Subcutaneous adipose tissue (tissue), 4 donors: ENCODE data around the gene IGSF5. TPM values are rescaled to one million over a fixed set of nuclear protein-coding genes. Genes with fewer than 3 reads are reported as not detected.

Source experiments
- total RNA-seq, 4 donors: library from RNA; depleted of rRNA; stranded (reverse); fragments of >200 nt; gene quantifications; one replicate each; pipeline ENCODE4 v1.1.0, GENCODE V29; 2016
- TF ChIP-seq, protein P1 (sequence below): fragments of 450-650 bp; IDR thresholded peaks from one replicate; pipeline ENCODE4 v1.5.1; 2016; ENCODE audit warnings: low read depth, mild to moderate bottlenecking, control low read depth, antibody characterized with exemption, moderate library complexity

The IGSF5 gene
- total RNA-seq, 4 donors from 2014 or later: 0.22 TPM; not detected in 3

DNA sequence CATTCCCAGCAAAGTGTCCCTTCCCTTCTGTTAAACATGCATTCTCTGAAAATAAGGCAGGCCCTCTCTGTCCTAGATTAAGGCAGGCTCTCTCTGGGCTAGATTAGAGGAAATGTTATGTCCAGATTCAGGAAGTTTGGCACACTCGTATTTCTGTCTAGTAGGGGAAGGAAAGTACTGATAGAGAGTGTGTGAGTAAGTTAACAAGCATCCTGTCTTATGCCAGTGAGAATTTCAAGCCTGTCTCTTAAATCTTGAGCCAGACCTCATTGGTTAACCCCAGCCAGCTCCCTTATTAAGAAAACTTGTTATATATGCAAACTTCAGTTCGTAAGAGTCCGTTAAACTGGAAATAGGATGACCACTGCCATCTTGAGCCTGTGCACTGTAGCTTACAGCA lies 31.6 kb downstream of the IGSF5 start:
- TF ChIP-seq, protein P1, sequence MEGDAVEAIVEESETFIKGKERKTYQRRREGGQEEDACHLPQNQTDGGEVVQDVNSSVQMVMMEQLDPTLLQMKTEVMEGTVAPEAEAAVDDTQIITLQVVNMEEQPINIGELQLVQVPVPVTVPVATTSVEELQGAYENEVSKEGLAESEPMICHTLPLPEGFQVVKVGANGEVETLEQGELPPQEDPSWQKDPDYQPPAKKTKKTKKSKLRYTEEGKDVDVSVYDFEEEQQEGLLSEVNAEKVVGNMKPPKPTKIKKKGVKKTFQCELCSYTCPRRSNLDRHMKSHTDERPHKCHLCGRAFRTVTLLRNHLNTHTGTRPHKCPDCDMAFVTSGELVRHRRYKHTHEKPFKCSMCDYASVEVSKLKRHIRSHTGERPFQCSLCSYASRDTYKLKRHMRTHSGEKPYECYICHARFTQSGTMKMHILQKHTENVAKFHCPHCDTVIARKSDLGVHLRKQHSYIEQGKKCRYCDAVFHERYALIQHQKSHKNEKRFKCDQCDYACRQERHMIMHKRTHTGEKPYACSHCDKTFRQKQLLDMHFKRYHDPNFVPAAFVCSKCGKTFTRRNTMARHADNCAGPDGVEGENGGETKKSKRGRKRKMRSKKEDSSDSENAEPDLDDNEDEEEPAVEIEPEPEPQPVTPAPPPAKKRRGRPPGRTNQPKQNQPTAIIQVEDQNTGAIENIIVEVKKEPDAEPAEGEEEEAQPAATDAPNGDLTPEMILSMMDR: no peak

DNA sequence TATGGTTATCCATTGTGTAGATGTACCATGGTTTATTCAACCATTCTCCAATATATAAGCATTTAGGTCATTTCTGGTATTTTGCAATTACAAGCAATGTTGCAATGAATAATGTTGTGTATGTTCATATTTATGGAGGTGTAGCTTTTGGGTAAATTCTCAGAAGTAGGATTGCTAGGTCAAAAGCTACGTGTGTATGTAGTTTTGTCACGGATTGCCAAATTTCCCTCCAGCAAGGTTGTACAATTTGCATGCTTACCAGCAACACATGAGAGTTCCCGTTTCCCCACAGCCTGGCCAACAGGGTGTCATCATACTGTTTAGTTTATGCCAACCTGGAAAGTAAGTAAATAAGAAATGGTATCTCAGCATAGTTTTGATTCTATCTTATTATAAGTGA lies 36.3 kb downstream of the IGSF5 start:
- TF ChIP-seq, protein P1: no peak

DNA sequence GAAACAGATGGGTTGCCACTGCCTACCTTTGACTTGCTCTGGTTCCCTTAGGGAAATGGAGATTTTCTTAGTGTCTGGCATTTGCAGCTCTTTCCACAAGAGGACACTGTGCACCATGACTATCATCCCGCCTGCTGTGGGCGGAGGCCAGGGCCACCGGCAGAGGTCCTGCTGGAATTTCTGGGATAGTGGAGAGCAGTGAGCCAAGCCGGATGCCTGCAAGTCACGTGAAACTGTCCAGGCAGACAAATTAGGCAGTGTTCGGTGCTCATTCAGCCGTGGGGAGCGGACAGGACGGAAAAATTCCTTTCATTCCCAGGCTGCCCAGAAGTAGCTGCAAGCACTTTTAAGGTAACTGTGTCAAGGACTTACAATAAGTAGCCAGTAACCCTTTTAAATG lies 43.4 kb downstream of the IGSF5 start:
- TF ChIP-seq, protein P1: no peak

DNA sequence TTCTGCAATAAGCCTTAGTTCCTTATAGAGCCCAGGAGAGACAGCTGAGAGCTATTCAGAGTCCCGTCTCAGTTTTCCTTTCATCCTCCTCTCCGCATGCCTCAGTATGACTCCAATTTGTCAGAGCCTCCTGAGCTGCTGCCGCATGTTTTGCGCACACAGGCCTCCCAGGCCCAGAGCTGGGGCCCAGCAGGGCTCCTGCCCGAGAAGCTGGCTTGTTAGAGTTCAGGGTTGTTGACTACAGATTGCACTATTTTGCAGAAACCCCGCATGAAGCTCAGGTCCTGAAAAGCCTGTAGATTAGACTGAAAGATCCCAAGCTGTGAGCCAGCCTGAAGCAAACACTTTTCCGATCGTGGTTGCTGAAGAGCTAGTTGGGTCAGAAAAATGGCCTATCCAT lies 51.5 kb downstream of the IGSF5 start:
- TF ChIP-seq, protein P1: no peak

DNA sequence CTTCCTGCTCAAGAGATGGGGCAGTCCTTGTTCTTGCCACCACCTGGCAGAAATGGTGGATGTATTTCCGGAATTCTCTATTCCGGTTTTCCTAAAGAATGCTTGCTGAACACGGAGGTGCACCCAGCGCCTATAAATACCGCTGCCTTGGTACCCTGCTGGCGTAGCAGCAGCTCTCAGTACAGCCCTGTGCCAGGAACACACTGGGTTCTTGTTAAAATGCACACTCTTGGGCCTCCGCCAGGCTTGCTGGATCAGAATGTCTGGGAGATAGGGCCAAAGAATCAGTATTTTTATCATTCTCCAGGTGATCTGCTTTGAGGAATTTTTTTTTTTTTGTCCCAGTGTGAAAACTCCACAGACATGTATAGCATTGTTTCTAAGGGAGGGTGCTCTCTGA lies 54.2 kb downstream of the IGSF5 start:
- TF ChIP-seq, protein P1: no peak

DNA sequence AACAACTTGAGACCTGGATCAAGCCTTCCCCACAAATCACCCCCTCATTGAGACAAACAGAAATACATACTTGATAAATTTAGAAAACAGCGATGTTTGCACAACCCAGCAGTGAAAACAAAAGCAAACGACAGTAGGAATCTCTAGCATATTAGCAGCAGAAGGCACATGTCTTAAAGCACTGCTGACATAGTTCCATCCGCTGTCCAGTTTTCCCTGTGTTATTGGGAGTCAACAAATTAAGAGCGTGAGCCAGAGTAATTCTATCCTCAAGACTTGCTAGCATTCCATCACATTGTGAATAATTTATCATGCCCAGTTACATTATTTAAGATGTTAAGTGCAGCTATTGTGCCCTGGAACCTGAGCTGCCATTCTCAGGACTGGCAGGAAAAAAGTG lies 55.3 kb downstream of the IGSF5 start:
- TF ChIP-seq, protein P1: no peak

DNA sequence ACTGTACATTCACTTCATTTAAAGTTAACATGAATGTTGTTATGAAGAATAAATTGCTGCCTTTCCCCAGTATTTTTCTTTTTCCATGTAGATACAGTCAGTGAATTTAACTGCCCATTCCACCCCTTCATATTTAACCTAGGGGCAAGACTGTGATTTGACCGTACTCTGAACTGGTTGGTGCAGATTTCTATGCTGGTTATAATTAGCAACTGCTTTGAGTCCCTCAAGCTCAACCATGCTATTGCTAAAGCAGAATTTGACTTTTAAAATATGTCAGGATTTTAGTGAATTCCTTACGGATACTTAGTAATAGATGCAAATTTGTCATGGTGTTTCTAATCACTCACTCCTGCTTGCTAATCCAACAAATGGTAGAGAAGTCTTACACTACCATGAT lies 57.2 kb downstream of the IGSF5 start:
- TF ChIP-seq, protein P1: no peak
